Myocyte (in vitro differentiated cells): ENCODE results near the gene TMPRSS11D. TPM values are rescaled to one million over a fixed set of nuclear protein-coding genes. Genes with fewer than 3 reads are reported as not detected.

Source experiments
- DNase-seq: peaks from one replicate; pipeline ENCODE4 v3.0.0-alpha.2; 2012; ENCODE audit warnings: low read depth
- total RNA-seq: library from RNA; depleted of rRNA; stranded (reverse); fragments of >200 nt; gene quantifications from 2 replicates; pipeline ENCODE4 v1.2.3, GENCODE V29; 2014

TMPRSS11D gene
- total RNA-seq, 1 donor from 2014 or later: not detected

GRCh38 chr4:67891645-67892044 lies 7.8 kb upstream of the TMPRSS11D start:
- peak; percentile 6 for DNase-seq

GRCh38 chr4:67886281-67886680 lies 2.5 kb upstream of the TMPRSS11D start:
- no peak for DNase-seq

- peak; percentile 37 for DNase-seq
Measured at GRCh38 chr4:67885762-67886161, 2.0 kb upstream of the TMPRSS11D start.

- DNase-seq: no peak
Measured at GRCh38 chr4:67884701-67885100, 899 bp upstream of the TMPRSS11D start.

- no peak for DNase-seq
Measured at GRCh38 chr4:67883458-67883857, 344 bp downstream of the TMPRSS11D start.

- DNase-seq: peak; percentile 62
Measured at GRCh38 chr4:67880866-67881610, 2.8 kb downstream of the TMPRSS11D start.

- peak; percentile 3 for DNase-seq
Measured at GRCh38 chr4:67879486-67879885, 4.3 kb downstream of the TMPRSS11D start.

GRCh38 chr4:67877086-67877485 lies 6.7 kb downstream of the TMPRSS11D start:
- DNase-seq: no peak

- DNase-seq: peak; percentile 5
Measured at GRCh38 chr4:67874986-67875385, 8.8 kb downstream of the TMPRSS11D start.

GRCh38 chr4:67873116-67873515 lies 10.7 kb downstream of the TMPRSS11D start:
- no peak for DNase-seq

GRCh38 chr4:67871867-67872266 lies 11.9 kb downstream of the TMPRSS11D start:
- DNase-seq: peak; percentile 67

GRCh38 chr4:67869580-67870190 lies 14.1 kb downstream of the TMPRSS11D start:
- DNase-seq: no peak

GRCh38 chr4:67861513-67861912 lies 22.3 kb downstream of the TMPRSS11D start:
- DNase-seq: no peak

- DNase-seq: no peak
Measured at GRCh38 chr4:67853336-67853735, 30.5 kb downstream of the TMPRSS11D start.

GRCh38 chr4:67820903-67821302 lies 62.9 kb downstream of the TMPRSS11D start:
- no peak for DNase-seq

- no peak for DNase-seq
Measured at GRCh38 chr4:67810011-67810410, 73.8 kb downstream of the TMPRSS11D start.

- DNase-seq: no peak
Measured at GRCh38 chr4:67809502-67809901, 74.3 kb downstream of the TMPRSS11D start.

- DNase-seq: no peak
Measured at GRCh38 chr4:67796810-67797209, 87.0 kb downstream of the TMPRSS11D start.

GRCh38 chr4:67790721-67791120 lies 93.1 kb downstream of the TMPRSS11D start:
- no peak for DNase-seq

GRCh38 chr4:67787311-67787710 lies 96.5 kb downstream of the TMPRSS11D start:
- no peak for DNase-seq

- DNase-seq: no peak
Measured at GRCh38 chr4:67785528-67785927, 98.3 kb downstream of the TMPRSS11D start.

GRCh38 chr4:67779631-67780030 lies 104.2 kb downstream of the TMPRSS11D start:
- peak; percentile 17 for DNase-seq

GRCh38 chr4:67776746-67777145 lies 107.1 kb downstream of the TMPRSS11D start:
- peak; percentile 77 for DNase-seq
